ENCODE measurements around the gene LCE1C. TPM values are rescaled to one million over a fixed set of nuclear protein-coding genes. Genes with fewer than 3 reads are reported as not detected.

The LCE1C gene, protein sequence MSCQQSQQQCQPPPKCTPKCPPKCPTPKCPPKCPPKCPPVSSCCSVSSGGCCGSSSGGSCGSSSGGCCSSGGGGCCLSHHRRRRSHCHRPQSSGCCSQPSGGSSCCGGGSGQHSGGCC
- total RNA-seq = not detected

DNA sequence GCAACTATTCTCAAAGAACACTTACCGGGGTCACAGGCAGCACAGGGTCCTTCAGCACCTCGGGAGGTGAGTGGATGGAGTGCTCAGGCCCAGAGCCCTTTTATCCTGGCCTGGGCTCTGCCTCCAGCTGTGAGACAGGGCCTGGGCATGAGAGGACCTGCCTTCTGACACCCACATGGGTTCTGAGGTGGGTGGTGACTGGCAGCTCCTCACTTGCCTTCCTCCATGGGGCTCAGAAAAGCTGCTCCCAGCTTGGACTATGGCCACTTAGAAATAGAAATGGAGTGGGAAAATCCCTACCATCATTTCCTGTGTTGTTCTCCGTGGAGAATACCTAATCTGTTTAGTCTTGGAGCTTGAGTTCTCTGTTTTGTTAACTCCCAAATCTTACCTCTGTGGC, at the start of gene LCE1C:
Gene LCE1C, minus strand, starts transcription at position 76 of the 400 bp plus-strand sequence. CDS start 1,173 bp downstream, outside the sequence.
- TF ChIP-seq, protein P1, sequence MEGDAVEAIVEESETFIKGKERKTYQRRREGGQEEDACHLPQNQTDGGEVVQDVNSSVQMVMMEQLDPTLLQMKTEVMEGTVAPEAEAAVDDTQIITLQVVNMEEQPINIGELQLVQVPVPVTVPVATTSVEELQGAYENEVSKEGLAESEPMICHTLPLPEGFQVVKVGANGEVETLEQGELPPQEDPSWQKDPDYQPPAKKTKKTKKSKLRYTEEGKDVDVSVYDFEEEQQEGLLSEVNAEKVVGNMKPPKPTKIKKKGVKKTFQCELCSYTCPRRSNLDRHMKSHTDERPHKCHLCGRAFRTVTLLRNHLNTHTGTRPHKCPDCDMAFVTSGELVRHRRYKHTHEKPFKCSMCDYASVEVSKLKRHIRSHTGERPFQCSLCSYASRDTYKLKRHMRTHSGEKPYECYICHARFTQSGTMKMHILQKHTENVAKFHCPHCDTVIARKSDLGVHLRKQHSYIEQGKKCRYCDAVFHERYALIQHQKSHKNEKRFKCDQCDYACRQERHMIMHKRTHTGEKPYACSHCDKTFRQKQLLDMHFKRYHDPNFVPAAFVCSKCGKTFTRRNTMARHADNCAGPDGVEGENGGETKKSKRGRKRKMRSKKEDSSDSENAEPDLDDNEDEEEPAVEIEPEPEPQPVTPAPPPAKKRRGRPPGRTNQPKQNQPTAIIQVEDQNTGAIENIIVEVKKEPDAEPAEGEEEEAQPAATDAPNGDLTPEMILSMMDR (IDR thresholded peaks at IDR 0.05) = no peak
- H3K9me3 ChIP-seq = no peaks in the 10 kb centered on the region
- H3K4me1 ChIP-seq = no peaks in the 10 kb centered on the region
- no peak for DNase-seq (ENCODE audit: low spot score)
- no peak within 1 kb of the TSS for H3K27ac ChIP-seq
- H3K27me3 ChIP-seq = no peaks in the 10 kb centered on the region
- H3K4me3 ChIP-seq = no peak within 1 kb of the TSS
- H3K36me3 ChIP-seq = no peaks in the 10 kb centered on the region

DNA sequence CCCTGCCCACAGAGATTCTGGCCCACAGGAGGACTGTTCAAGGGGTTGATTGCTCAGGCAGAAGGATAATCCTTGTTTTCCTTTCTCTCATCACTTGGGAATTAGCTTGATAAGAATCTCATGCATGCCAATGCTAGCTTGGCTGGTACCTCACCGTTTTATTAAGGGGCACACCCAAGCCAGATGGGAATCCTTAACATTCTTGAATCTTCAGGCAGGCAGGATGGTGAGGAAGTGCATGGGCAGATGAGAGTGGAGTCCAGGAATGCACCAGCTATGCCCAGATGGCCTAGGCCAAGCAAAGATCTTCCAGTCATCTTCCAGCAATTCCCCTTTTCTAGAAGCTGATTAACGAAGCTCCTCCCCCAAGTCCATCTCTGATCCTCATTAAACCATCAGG, 49.2 kb upstream of the LCE1C start:
- Histone ChIP-seq H3K36me3 (no peaks in the 10 kb centered on the region), H3K4me1 (no peaks in the 10 kb centered on the region), H3K4me3 (no peak overlapping the region), H3K27ac (no peak overlapping the region), H3K27me3 (no peaks in the 10 kb centered on the region), H3K9me3 (no peaks in the 10 kb centered on the region)
- TF ChIP-seq, protein P1 (IDR thresholded peaks at IDR 0.05) = no peak
- DNase-seq (ENCODE audit: low spot score) = no peak

DNA sequence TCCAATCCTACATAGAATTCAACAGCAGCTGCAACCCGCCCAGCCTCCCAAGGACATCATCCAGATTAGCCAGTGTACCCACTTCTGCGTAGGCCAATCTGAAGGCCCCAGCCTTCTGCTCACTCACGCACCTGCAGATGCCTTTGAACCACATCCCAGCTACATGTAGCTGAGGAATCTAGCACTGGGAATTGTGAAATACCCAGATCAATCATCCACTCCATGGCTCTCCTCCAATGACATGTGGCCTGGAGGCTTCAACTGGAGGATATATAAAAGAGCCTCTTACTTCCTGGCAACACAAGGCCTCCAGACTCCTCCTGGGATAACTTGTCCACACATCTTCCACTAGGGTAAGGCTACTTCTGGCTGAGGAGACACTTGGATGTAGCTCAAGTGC, 36.1 kb upstream of the LCE1C start, which contains the start of gene LCE6A:
Gene LCE6A, plus strand, starts transcription at position 301 of the 400 bp plus-strand sequence. CDS start 665 bp downstream, outside the sequence.
- no peaks in the 10 kb centered on the region for H3K27me3 ChIP-seq
- H3K4me1 ChIP-seq = no peaks in the 10 kb centered on the region
- no peaks in the 10 kb centered on the region for H3K36me3 ChIP-seq
- H3K4me3 ChIP-seq = no peak within 1 kb of the TSS
- no peak for DNase-seq (ENCODE audit: low spot score)
- no peaks in the 10 kb centered on the region for H3K9me3 ChIP-seq
- no peak within 1 kb of the TSS for H3K27ac ChIP-seq
- TF ChIP-seq, protein P1 (IDR thresholded peaks at IDR 0.05) = no peak

DNA sequence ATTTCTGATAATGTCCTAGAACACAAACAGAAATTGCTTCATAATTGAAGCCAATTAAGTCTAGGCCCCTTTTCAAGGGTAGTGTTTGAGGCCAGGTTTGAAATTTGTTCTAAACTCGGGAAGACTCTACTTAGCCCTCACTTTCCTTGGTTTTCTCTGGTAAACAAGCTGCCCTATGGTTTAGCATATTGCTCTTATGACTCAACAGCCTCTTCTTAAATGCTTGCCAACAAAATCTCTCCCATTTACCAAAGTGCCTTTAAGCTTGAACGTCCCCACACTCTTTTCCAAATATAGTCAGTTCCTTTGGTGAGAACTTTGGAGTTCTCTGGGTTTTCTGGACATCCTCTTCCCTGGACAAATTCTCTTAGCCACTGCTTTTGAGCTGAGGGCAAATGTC, 30.4 kb upstream of the LCE1C start:
- Histone ChIP-seq H3K27me3 (no peaks in the 10 kb centered on the region), H3K9me3 (peaks cover 0 to 6% of the 10 kb centered on the region in 2 donors), H3K27ac (no peak overlapping the region), H3K4me1 (no peaks in the 10 kb centered on the region), H3K36me3 (no peaks in the 10 kb centered on the region), H3K4me3 (no peak overlapping the region)
- no peak for DNase-seq (ENCODE audit: low spot score)
- TF ChIP-seq, protein P1 (IDR thresholded peaks at IDR 0.05) = no peak

DNA sequence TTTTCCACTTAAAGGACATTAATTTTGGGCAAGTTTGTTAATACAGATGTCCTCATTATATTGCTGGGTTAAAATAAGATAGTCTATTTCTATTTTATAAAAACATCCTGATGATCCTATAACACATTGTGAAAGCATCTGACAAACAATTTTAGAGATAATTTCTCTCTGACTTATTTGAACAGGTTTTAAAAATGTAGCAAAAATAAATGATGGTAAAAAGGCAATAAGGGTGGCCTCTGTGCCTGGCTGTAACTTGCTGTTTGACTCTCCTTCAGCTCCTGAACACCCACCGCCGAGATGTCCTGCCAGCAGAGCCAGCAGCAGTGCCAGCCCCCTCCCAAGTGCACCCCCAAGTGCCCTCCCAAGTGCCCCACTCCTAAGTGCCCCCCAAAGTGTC, 20.7 kb upstream of the LCE1C start, which contains the start of gene LCE1A:
Gene LCE1A, plus strand, starts transcription at position 301 of the 400 bp plus-strand sequence. Its CDS starts 0 bp downstream, at position 301.
- no peaks in the 10 kb centered on the region for H3K27me3 ChIP-seq
- no peak within 1 kb of the TSS for H3K4me3 ChIP-seq
- TF ChIP-seq, protein P1 (IDR thresholded peaks at IDR 0.05) = no peak
- no peak for DNase-seq (ENCODE audit: low spot score)
- H3K9me3 ChIP-seq = no peaks in the 10 kb centered on the region
- no peaks in the 10 kb centered on the region for H3K36me3 ChIP-seq
- H3K27ac ChIP-seq = no peak within 1 kb of the TSS
- H3K4me1 ChIP-seq = no peaks in the 10 kb centered on the region

DNA sequence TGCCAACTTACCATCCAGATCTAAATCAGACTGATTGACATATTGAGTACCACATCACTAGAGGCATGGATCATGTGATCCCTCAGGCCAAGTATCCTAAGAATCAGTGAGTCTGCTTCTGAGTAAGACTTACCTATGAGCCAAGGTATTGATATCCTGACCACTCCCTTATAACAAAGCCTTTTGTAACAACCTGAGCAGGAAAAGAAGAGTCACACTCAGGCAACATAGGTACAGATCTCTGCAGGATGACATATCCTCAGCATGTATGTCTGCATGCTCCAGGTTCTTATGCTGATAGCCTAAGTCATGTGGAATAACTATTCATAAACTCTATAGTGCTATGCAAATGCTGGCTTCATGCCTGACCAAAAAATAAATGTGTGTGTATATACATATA, 18.5 kb upstream of the LCE1C start:
- no peak overlapping the region for H3K4me3 ChIP-seq
- no peak overlapping the region for H3K27ac ChIP-seq
- no peaks in the 10 kb centered on the region for H3K27me3 ChIP-seq
- no peak for DNase-seq (ENCODE audit: low spot score)
- no peaks in the 10 kb centered on the region for H3K36me3 ChIP-seq
- no peaks in the 10 kb centered on the region for H3K4me1 ChIP-seq
- no peaks in the 10 kb centered on the region for H3K9me3 ChIP-seq
- TF ChIP-seq, protein P1 (IDR thresholded peaks at IDR 0.05) = no peak
